ENCODE measurements around the gene RNF41. TPM values are rescaled to one million over a fixed set of nuclear protein-coding genes. Genes with fewer than 3 reads are reported as not detected.

Gene RNF41
- total RNA-seq, 4 donors from 2014 or later = 64.4 to 165 (median 109) TPM

- TF ChIP-seq POLR2A (IDR thresholded peaks at IDR 0.05; ENCODE audit: low read depth) (no peak), EP300 (IDR thresholded peaks at IDR 0.05) (no peak), POLR2AphosphoS5 (IDR thresholded peaks at IDR 0.05) (no peak), CTCF (IDR thresholded peaks at IDR 0.05) (no peak)
- DNase-seq (ENCODE audit: extremely low spot score) = no peak
- Histone ChIP-seq H3K9me3 (no peaks in the 10 kb centered on the region), H3K4me1 (peaks cover 23 to 31% (median 29%) of the 10 kb centered on the region in 4 donors), H3K36me3 (peaks cover 0 to 3% (median 0%) of the 10 kb centered on the region in 4 donors), H3K27me3 (no peaks in the 10 kb centered on the region), H3K4me3 (no peak overlapping the region), H3K27ac (replicated peaks in 1 of 4) (no peak overlapping the region)
- intact Hi-C loops (cut with DNase I) = no loop called here
- 85% methylated on average over 5 of the region's 5 CpGs for WGBS
These were observed 39.9 kb upstream of the RNF41 start for GRCh38 chr12:56261503-56262232.

GRCh38 chr12:56260921-56261320, 39.2 kb upstream of the RNF41 start:
- Histone ChIP-seq H3K27me3 (no peaks in the 10 kb centered on the region), H3K4me3 (no peak overlapping the region), H3K9me3 (no peaks in the 10 kb centered on the region), H3K4me1 (peaks cover 23 to 32% (median 29%) of the 10 kb centered on the region in 4 donors), H3K27ac (replicated peaks in 1 of 4) (no peak overlapping the region), H3K36me3 (peaks cover 0 to 5% (median 3%) of the 10 kb centered on the region in 4 donors)
- no peak for DNase-seq (ENCODE audit: extremely low spot score)
- intact Hi-C loops (cut with DNase I) = no loop called here
- TF ChIP-seq EP300 (IDR thresholded peaks at IDR 0.05) = no peak
- TF ChIP-seq POLR2AphosphoS5 (IDR thresholded peaks at IDR 0.05) = no peak
- no peak for TF ChIP-seq CTCF (IDR thresholded peaks at IDR 0.05)
- no peak for TF ChIP-seq POLR2A (IDR thresholded peaks at IDR 0.05; ENCODE audit: low read depth)
- WGBS = 92% methylated on average over 3 of the region's 3 CpGs

- H3K4me1 ChIP-seq = peaks cover 21 to 33% (median 30%) of the 10 kb centered on the region in 4 donors
- 89% methylated on average over 7 of the region's 8 CpGs for WGBS
- TF ChIP-seq CTCF (IDR thresholded peaks at IDR 0.05) (no peak), POLR2A (IDR thresholded peaks at IDR 0.05; ENCODE audit: low read depth) (no peak), POLR2AphosphoS5 (IDR thresholded peaks at IDR 0.05) (no peak), EP300 (IDR thresholded peaks at IDR 0.05) (no peak)
- H3K9me3 ChIP-seq = no peaks in the 10 kb centered on the region
- H3K27ac ChIP-seq (replicated peaks in 1 of 4) = no peak overlapping the region
- intact Hi-C loops (cut with DNase I) = no loop called here
- no peak overlapping the region for H3K4me3 ChIP-seq
- no peak for DNase-seq (ENCODE audit: extremely low spot score)
- peaks cover 0 to 11% (median 8%) of the 10 kb centered on the region in 4 donors for H3K36me3 ChIP-seq
- no peaks in the 10 kb centered on the region for H3K27me3 ChIP-seq
These were observed 38.7 kb upstream of the RNF41 start for GRCh38 chr12:56260380-56260779.

GRCh38 chr12:56258820-56259183, 37.1 kb upstream of the RNF41 start:
- WGBS = 9% methylated on average over 9 of the region's 9 CpGs
- Histone ChIP-seq H3K27ac (replicated peaks in 1 of 4) (peak overlapping the region; percentile 91 to 94 (median 93)), H3K27me3 (no peaks in the 10 kb centered on the region), H3K4me3 (peak overlapping the region; percentile 81 to 93 (median 93)), H3K9me3 (no peaks in the 10 kb centered on the region), H3K4me1 (peaks cover 21 to 33% (median 30%) of the 10 kb centered on the region in 4 donors), H3K36me3 (peaks cover 10 to 27% (median 24%) of the 10 kb centered on the region in 4 donors)
- no peak for DNase-seq (ENCODE audit: extremely low spot score)
- TF ChIP-seq EP300 (IDR thresholded peaks at IDR 0.05) = no peak
- no peak for TF ChIP-seq POLR2AphosphoS5 (IDR thresholded peaks at IDR 0.05)
- intact Hi-C loops (cut with DNase I) = loop anchor here (5.0 kb wide), 1 partner anchor 62 kb away; no protein-coding TSS in a partner anchor

- Histone ChIP-seq H3K4me1 (peaks cover 21 to 33% (median 30%) of the 10 kb centered on the region in 4 donors), H3K27ac (replicated peaks in 1 of 4) (peak within 1 kb of the TSS; percentile 91 to 94 (median 93)), H3K27me3 (no peaks in the 10 kb centered on the region), H3K4me3 (peak within 1 kb of the TSS; percentile 81 to 93 (median 93)), H3K36me3 (peaks cover 16 to 32% (median 29%) of the 10 kb centered on the region in 4 donors), H3K9me3 (no peaks in the 10 kb centered on the region)
- 0% methylated on average over 14 of the region's 78 CpGs for WGBS
- no peak for DNase-seq (ENCODE audit: extremely low spot score)
- TF ChIP-seq POLR2A (IDR thresholded peaks at IDR 0.05; ENCODE audit: low read depth) (no peak), EP300 (IDR thresholded peaks at IDR 0.05) (no peak), CTCF (IDR thresholded peaks at IDR 0.05) (peak; percentile 77 to 89 (median 86)), POLR2AphosphoS5 (IDR thresholded peaks at IDR 0.05) (peak in 1 of 2 donors; percentile 33)
- intact Hi-C loops (cut with DNase I) = loop anchor here (5.0 kb wide), 1 partner anchor 61 kb away; no protein-coding TSS in a partner anchor
These were observed 36.5 kb upstream of the RNF41 start, which contains the start of gene ANKRD52 for GRCh38 chr12:56258068-56258819. Gene ANKRD52, minus strand, starts transcription at chr12:56258384. Its CDS starts 115 bp downstream, at chr12:56258269.
